ENCODE data around the gene RGMA.

The RGMA gene

GRCh38 chr15:93129702-93130488, 40.9 kb upstream of the RGMA start:
- no peak overlapping the region for H2BK5ac ChIP-seq (ENCODE audit: low read length)
- H3K4me2 ChIP-seq (ENCODE audit: low read length) = no peak overlapping the region
- H3K27me3 ChIP-seq (ENCODE audit: insufficient read depth, low read length, poor library complexity) = no peaks in the 10 kb centered on the region
- no peak overlapping the region for H3K4me3 ChIP-seq (ENCODE audit: low read length)
- no peak overlapping the region for H2AK5ac ChIP-seq (ENCODE audit: low read length)
- no CpG with 5 or more reads among the region's 18 CpGs for WGBS (ENCODE audit: extremely low coverage, insufficient coverage, low lambda C conversion rate)
- H2BK15ac ChIP-seq (replicated peaks; ENCODE audit: low read depth) = no peak overlapping the region
- H3K36me3 ChIP-seq (ENCODE audit: control insufficient read depth, insufficient read depth, low read length) = no peaks in the 10 kb centered on the region
- H3K56ac ChIP-seq (ENCODE audit: low read length) = no peak overlapping the region
- no peak overlapping the region for H3K4ac ChIP-seq (ENCODE audit: low read depth, low read length)
- no peaks in the 10 kb centered on the region for H3K79me2 ChIP-seq (ENCODE audit: control insufficient read depth, insufficient read depth, low read length)
- H3K79me1 ChIP-seq (ENCODE audit: low read length) = no peaks in the 10 kb centered on the region
- DNase-seq = no peak
- H3K18ac ChIP-seq (ENCODE audit: low read length) = no peak overlapping the region
- no peak overlapping the region for H3K9ac ChIP-seq (ENCODE audit: low read length)
- H4K5ac ChIP-seq (ENCODE audit: low read length) = no peak overlapping the region
- H2BK120ac ChIP-seq (ENCODE audit: low read depth, low read length) = no peak overlapping the region
- no peaks in the 10 kb centered on the region for H3K4me1 ChIP-seq (ENCODE audit: control insufficient read depth, low read depth, low read length)
- no peak overlapping the region for H3K27ac ChIP-seq (ENCODE audit: low read depth, low read length)
- no peak overlapping the region for H4K8ac ChIP-seq (ENCODE audit: low read depth, low read length)
- no peak overlapping the region for H3K23ac ChIP-seq (ENCODE audit: low read length)

GRCh38 chr15:93127286-93127685, 38.3 kb upstream of the RGMA start:
- H3K79me2 ChIP-seq (ENCODE audit: control insufficient read depth, insufficient read depth, low read length) = no peaks in the 10 kb centered on the region
- no CpG with 5 or more reads among the region's 6 CpGs for WGBS (ENCODE audit: extremely low coverage, insufficient coverage, low lambda C conversion rate)
- H3K4me1 ChIP-seq (ENCODE audit: control insufficient read depth, low read depth, low read length) = no peaks in the 10 kb centered on the region
- H2BK5ac ChIP-seq (ENCODE audit: low read length) = no peak overlapping the region
- no peak overlapping the region for H3K27ac ChIP-seq (ENCODE audit: low read depth, low read length)
- H4K5ac ChIP-seq (ENCODE audit: low read length) = no peak overlapping the region
- H3K4me3 ChIP-seq (ENCODE audit: low read length) = no peak overlapping the region
- no peak overlapping the region for H3K4ac ChIP-seq (ENCODE audit: low read depth, low read length)
- DNase-seq = no peak
- no peak overlapping the region for H3K18ac ChIP-seq (ENCODE audit: low read length)
- no peak overlapping the region for H2AK5ac ChIP-seq (ENCODE audit: low read length)
- H3K36me3 ChIP-seq (ENCODE audit: control insufficient read depth, insufficient read depth, low read length) = no peaks in the 10 kb centered on the region
- H3K4me2 ChIP-seq (ENCODE audit: low read length) = no peak overlapping the region
- H2BK120ac ChIP-seq (ENCODE audit: low read depth, low read length) = no peak overlapping the region
- no peak overlapping the region for H3K9ac ChIP-seq (ENCODE audit: low read length)
- H3K79me1 ChIP-seq (ENCODE audit: low read length) = no peaks in the 10 kb centered on the region
- H3K56ac ChIP-seq (ENCODE audit: low read length) = no peak overlapping the region
- no peak overlapping the region for H3K23ac ChIP-seq (ENCODE audit: low read length)
- H3K27me3 ChIP-seq (ENCODE audit: insufficient read depth, low read length, poor library complexity) = no peaks in the 10 kb centered on the region
- H4K8ac ChIP-seq (ENCODE audit: low read depth, low read length) = no peak overlapping the region
- H2BK15ac ChIP-seq (replicated peaks; ENCODE audit: low read depth) = no peak overlapping the region

- Histone ChIP-seq H2BK5ac (ENCODE audit: low read length) (no peak overlapping the region), H3K18ac (ENCODE audit: low read length) (no peak overlapping the region), H3K27ac (ENCODE audit: low read depth, low read length) (no peak overlapping the region), H3K4me1 (ENCODE audit: control insufficient read depth, low read depth, low read length) (no peaks in the 10 kb centered on the region), H3K79me1 (ENCODE audit: low read length) (no peaks in the 10 kb centered on the region), H4K5ac (ENCODE audit: low read length) (no peak overlapping the region), H4K8ac (ENCODE audit: low read depth, low read length) (no peak overlapping the region), H3K36me3 (ENCODE audit: control insufficient read depth, insufficient read depth, low read length) (no peaks in the 10 kb centered on the region), H3K4me2 (ENCODE audit: low read length) (no peak overlapping the region), H3K9ac (ENCODE audit: low read length) (no peak overlapping the region), H3K79me2 (ENCODE audit: control insufficient read depth, insufficient read depth, low read length) (no peaks in the 10 kb centered on the region), H3K56ac (ENCODE audit: low read length) (no peak overlapping the region), H3K4ac (ENCODE audit: low read depth, low read length) (no peak overlapping the region), H2BK120ac (ENCODE audit: low read depth, low read length) (no peak overlapping the region), H3K4me3 (ENCODE audit: low read length) (no peak overlapping the region), H3K27me3 (ENCODE audit: insufficient read depth, low read length, poor library complexity) (no peaks in the 10 kb centered on the region), H3K23ac (ENCODE audit: low read length) (no peak overlapping the region), H2BK15ac (replicated peaks; ENCODE audit: low read depth) (no peak overlapping the region), H2AK5ac (ENCODE audit: low read length) (no peak overlapping the region)
- DNase-seq = no peak
- WGBS (ENCODE audit: extremely low coverage, insufficient coverage, low lambda C conversion rate) = no CpG with 5 or more reads among the region's 8 CpGs
These were observed 37.6 kb upstream of the RGMA start for GRCh38 chr15:93126599-93126998.

GRCh38 chr15:93126148-93126547, 37.1 kb upstream of the RGMA start:
- Histone ChIP-seq H2BK5ac (ENCODE audit: low read length) (no peak overlapping the region), H3K4ac (ENCODE audit: low read depth, low read length) (no peak overlapping the region), H3K4me3 (ENCODE audit: low read length) (no peak overlapping the region), H2BK120ac (ENCODE audit: low read depth, low read length) (no peak overlapping the region), H3K79me2 (ENCODE audit: control insufficient read depth, insufficient read depth, low read length) (no peaks in the 10 kb centered on the region), H3K4me1 (ENCODE audit: control insufficient read depth, low read depth, low read length) (no peaks in the 10 kb centered on the region), H3K56ac (ENCODE audit: low read length) (no peak overlapping the region), H4K8ac (ENCODE audit: low read depth, low read length) (no peak overlapping the region), H2BK15ac (replicated peaks; ENCODE audit: low read depth) (no peak overlapping the region), H3K4me2 (ENCODE audit: low read length) (no peak overlapping the region), H3K27ac (ENCODE audit: low read depth, low read length) (no peak overlapping the region), H3K36me3 (ENCODE audit: control insufficient read depth, insufficient read depth, low read length) (no peaks in the 10 kb centered on the region), H2AK5ac (ENCODE audit: low read length) (no peak overlapping the region), H3K9ac (ENCODE audit: low read length) (no peak overlapping the region), H3K23ac (ENCODE audit: low read length) (no peak overlapping the region), H3K27me3 (ENCODE audit: insufficient read depth, low read length, poor library complexity) (no peaks in the 10 kb centered on the region), H3K79me1 (ENCODE audit: low read length) (no peaks in the 10 kb centered on the region), H4K5ac (ENCODE audit: low read length) (no peak overlapping the region), H3K18ac (ENCODE audit: low read length) (no peak overlapping the region)
- WGBS (ENCODE audit: extremely low coverage, insufficient coverage, low lambda C conversion rate) = no CpG with 5 or more reads among the region's 3 CpGs
- DNase-seq = no peak

GRCh38 chr15:93124126-93124525, 35.1 kb upstream of the RGMA start:
- H3K36me3 ChIP-seq (ENCODE audit: control insufficient read depth, insufficient read depth, low read length) = no peaks in the 10 kb centered on the region
- H3K9ac ChIP-seq (ENCODE audit: low read length) = no peak overlapping the region
- H3K4me1 ChIP-seq (ENCODE audit: control insufficient read depth, low read depth, low read length) = no peaks in the 10 kb centered on the region
- no peaks in the 10 kb centered on the region for H3K27me3 ChIP-seq (ENCODE audit: insufficient read depth, low read length, poor library complexity)
- DNase-seq = no peak
- H2AK5ac ChIP-seq (ENCODE audit: low read length) = no peak overlapping the region
- H4K8ac ChIP-seq (ENCODE audit: low read depth, low read length) = no peak overlapping the region
- H3K79me2 ChIP-seq (ENCODE audit: control insufficient read depth, insufficient read depth, low read length) = no peaks in the 10 kb centered on the region
- H2BK5ac ChIP-seq (ENCODE audit: low read length) = no peak overlapping the region
- no peak overlapping the region for H3K4me3 ChIP-seq (ENCODE audit: low read length)
- WGBS (ENCODE audit: extremely low coverage, insufficient coverage, low lambda C conversion rate) = no CpG with 5 or more reads among the region's 4 CpGs
- H4K5ac ChIP-seq (ENCODE audit: low read length) = no peak overlapping the region
- no peak overlapping the region for H3K18ac ChIP-seq (ENCODE audit: low read length)
- H2BK15ac ChIP-seq (replicated peaks; ENCODE audit: low read depth) = no peak overlapping the region
- H3K56ac ChIP-seq (ENCODE audit: low read length) = no peak overlapping the region
- H3K79me1 ChIP-seq (ENCODE audit: low read length) = no peaks in the 10 kb centered on the region
- no peak overlapping the region for H3K23ac ChIP-seq (ENCODE audit: low read length)
- H2BK120ac ChIP-seq (ENCODE audit: low read depth, low read length) = no peak overlapping the region
- no peak overlapping the region for H3K4ac ChIP-seq (ENCODE audit: low read depth, low read length)
- H3K27ac ChIP-seq (ENCODE audit: low read depth, low read length) = no peak overlapping the region
- H3K4me2 ChIP-seq (ENCODE audit: low read length) = no peak overlapping the region

All from mesendoderm (in vitro differentiated cells).